ENCODE results near the gene PDZD4.

DNA sequence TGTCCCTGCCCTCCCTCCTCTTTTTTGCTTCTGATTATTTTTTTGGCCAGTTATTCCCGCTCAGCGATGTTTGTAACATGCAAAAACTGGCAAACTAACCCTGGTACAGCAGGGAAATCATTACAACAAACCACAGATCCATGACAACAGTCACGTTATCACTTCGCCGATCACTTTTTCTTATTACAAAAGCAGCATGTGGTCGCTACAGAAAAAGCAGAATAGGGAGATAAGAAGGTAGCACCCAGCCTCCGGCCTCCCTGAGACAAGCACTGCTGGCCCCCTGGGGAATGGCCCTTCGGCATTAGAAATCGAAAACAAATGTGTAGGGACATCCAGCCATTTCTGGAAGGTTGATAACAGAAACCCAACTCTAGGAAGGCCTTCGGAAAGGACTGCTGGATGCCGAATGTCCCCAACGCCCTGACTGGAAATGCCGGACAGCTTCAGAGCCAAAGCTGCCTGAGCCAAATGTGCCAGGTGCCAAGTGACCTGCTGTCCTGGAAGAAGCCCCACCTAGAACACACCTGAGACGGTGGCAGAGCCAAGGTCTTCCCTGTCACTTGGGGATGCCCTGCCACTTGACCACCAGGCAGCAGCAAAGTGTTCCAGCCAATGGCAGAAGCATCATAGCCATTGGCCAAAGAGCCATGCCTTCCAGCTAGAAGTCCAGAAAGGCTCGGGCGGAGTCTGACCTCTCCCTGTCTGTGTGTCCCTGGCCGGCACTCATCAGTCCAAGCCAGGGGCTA is 39.1 kb downstream of the PDZD4 start:
- TF ChIP-seq, protein P1, sequence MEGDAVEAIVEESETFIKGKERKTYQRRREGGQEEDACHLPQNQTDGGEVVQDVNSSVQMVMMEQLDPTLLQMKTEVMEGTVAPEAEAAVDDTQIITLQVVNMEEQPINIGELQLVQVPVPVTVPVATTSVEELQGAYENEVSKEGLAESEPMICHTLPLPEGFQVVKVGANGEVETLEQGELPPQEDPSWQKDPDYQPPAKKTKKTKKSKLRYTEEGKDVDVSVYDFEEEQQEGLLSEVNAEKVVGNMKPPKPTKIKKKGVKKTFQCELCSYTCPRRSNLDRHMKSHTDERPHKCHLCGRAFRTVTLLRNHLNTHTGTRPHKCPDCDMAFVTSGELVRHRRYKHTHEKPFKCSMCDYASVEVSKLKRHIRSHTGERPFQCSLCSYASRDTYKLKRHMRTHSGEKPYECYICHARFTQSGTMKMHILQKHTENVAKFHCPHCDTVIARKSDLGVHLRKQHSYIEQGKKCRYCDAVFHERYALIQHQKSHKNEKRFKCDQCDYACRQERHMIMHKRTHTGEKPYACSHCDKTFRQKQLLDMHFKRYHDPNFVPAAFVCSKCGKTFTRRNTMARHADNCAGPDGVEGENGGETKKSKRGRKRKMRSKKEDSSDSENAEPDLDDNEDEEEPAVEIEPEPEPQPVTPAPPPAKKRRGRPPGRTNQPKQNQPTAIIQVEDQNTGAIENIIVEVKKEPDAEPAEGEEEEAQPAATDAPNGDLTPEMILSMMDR (conservative IDR thresholded peaks at IDR 0.05; ENCODE audit: low read depth, low read length), result no peak
- TF ChIP-seq EZH2phosphoT487 (IDR thresholded peaks at IDR 0.05; ENCODE audit: borderline replicate concordance, low read length), result no peak
